ENCODE measurements around the gene RASSF5.

RASSF5 gene

GRCh38 chr1:206572835-206573234 lies 65.5 kb downstream of the RASSF5 start:
- no peak overlapping the region for H3K4me3 ChIP-seq (ENCODE audit: low read depth, low read length)
- TF ChIP-seq CTCF (IDR thresholded peaks at IDR 0.05; ENCODE audit: low read depth, low read length) = no peak

GRCh38 chr1:206573319-206573718 lies 66.0 kb downstream of the RASSF5 start:
- TF ChIP-seq CTCF (IDR thresholded peaks at IDR 0.05; ENCODE audit: low read depth, low read length) = no peak
- H3K4me3 ChIP-seq (ENCODE audit: low read depth, low read length) = no peak overlapping the region

- H3K4me3 ChIP-seq (ENCODE audit: low read depth, low read length) = no peak overlapping the region
- no peak for TF ChIP-seq CTCF (IDR thresholded peaks at IDR 0.05; ENCODE audit: low read depth, low read length)
Observed at GRCh38 chr1:206573762-206574161, 66.4 kb downstream of the RASSF5 start.

- TF ChIP-seq CTCF (IDR thresholded peaks at IDR 0.05; ENCODE audit: low read depth, low read length) = no peak
- no peak overlapping the region for H3K4me3 ChIP-seq (ENCODE audit: low read depth, low read length)
Observed at GRCh38 chr1:206575165-206575893, 68.0 kb downstream of the RASSF5 start.

- no peak for TF ChIP-seq CTCF (IDR thresholded peaks at IDR 0.05; ENCODE audit: low read depth, low read length)
- H3K4me3 ChIP-seq (ENCODE audit: low read depth, low read length) = no peak overlapping the region
Observed at GRCh38 chr1:206575894-206576737, 68.8 kb downstream of the RASSF5 start.

- H3K4me3 ChIP-seq (ENCODE audit: low read depth, low read length) = no peak overlapping the region
- TF ChIP-seq CTCF (IDR thresholded peaks at IDR 0.05; ENCODE audit: low read depth, low read length) = no peak
Observed at GRCh38 chr1:206577626-206578025, 70.3 kb downstream of the RASSF5 start.

All from WI38 (cell line).